ENCODE results near the gene KCNK1. TPM values are rescaled to one million over a fixed set of nuclear protein-coding genes. Genes with fewer than 3 reads are reported as not detected.

KCNK1 gene
- total RNA-seq, 1 donor from 2014 or later = 7.3 TPM

GRCh38 chr1:233675446-233675845 is 61.5 kb downstream of the KCNK1 start:
- no peak for DNase-seq
- Histone ChIP-seq H3K36me3 (no peaks in the 10 kb centered on the region), H3K27ac (no peak overlapping the region), H3K9me3 (no peaks in the 10 kb centered on the region), H3K4me1 (no peaks in the 10 kb centered on the region), H3K27me3 (no peaks in the 10 kb centered on the region), H3K4me3 (no peak overlapping the region)
- intact Hi-C loops (cut with DNase I) = no loop called here
- TF ChIP-seq CTCF (IDR thresholded peaks at IDR 0.05) = no peak
- ATAC-seq = no peak

- H3K27ac ChIP-seq = no peak overlapping the region
- no peaks in the 10 kb centered on the region for H3K36me3 ChIP-seq
- DNase-seq = no peak
- H3K9me3 ChIP-seq = no peaks in the 10 kb centered on the region
- no peak for ATAC-seq
- H3K4me3 ChIP-seq = no peak overlapping the region
- intact Hi-C loops (cut with DNase I) = no loop called here
- H3K4me1 ChIP-seq = no peaks in the 10 kb centered on the region
- TF ChIP-seq CTCF (IDR thresholded peaks at IDR 0.05) = no peak
- H3K27me3 ChIP-seq = no peaks in the 10 kb centered on the region
Observed at GRCh38 chr1:233675893-233676292, 62.0 kb downstream of the KCNK1 start.

- TF ChIP-seq CTCF (IDR thresholded peaks at IDR 0.05) = no peak
- H3K27me3 ChIP-seq = no peaks in the 10 kb centered on the region
- intact Hi-C loops (cut with DNase I) = no loop called here
- ATAC-seq (no peak), DNase-seq (no peak)
- H3K4me1 ChIP-seq = no peaks in the 10 kb centered on the region
- no peaks in the 10 kb centered on the region for H3K36me3 ChIP-seq
- H3K9me3 ChIP-seq = no peaks in the 10 kb centered on the region
- no peak overlapping the region for H3K27ac ChIP-seq
- no peak overlapping the region for H3K4me3 ChIP-seq
Observed at GRCh38 chr1:233677690-233678354, 63.9 kb downstream of the KCNK1 start.

GRCh38 chr1:233679030-233679429 is 65.1 kb downstream of the KCNK1 start:
- no peak for ATAC-seq

GRCh38 chr1:233679591-233680373 is 65.9 kb downstream of the KCNK1 start:
- Histone ChIP-seq H3K4me3 (no peak overlapping the region), H3K9me3 (no peaks in the 10 kb centered on the region), H3K27ac (no peak overlapping the region), H3K36me3 (no peaks in the 10 kb centered on the region), H3K4me1 (no peaks in the 10 kb centered on the region), H3K27me3 (no peaks in the 10 kb centered on the region)
- intact Hi-C loops (cut with DNase I) = no loop called here
- TF ChIP-seq CTCF (IDR thresholded peaks at IDR 0.05) = no peak
- ATAC-seq (no peak), DNase-seq (no peak)

More at GRCh38 chr1:233679030-233679429, 65.1 kb downstream of the KCNK1 start:
- TF ChIP-seq CTCF (IDR thresholded peaks at IDR 0.05) = no peak
- intact Hi-C loops (cut with DNase I) = no loop called here
- no peaks in the 10 kb centered on the region for H3K9me3 ChIP-seq
- no peak for DNase-seq
- no peaks in the 10 kb centered on the region for H3K27me3 ChIP-seq
- H3K4me3 ChIP-seq = no peak overlapping the region
- no peaks in the 10 kb centered on the region for H3K4me1 ChIP-seq
- no peaks in the 10 kb centered on the region for H3K36me3 ChIP-seq
- no peak overlapping the region for H3K27ac ChIP-seq
